ENCODE data around the gene PBX2.
"Not testable (repeated sequence)": the region's sequence is repeated elsewhere in the genome, so short reads cannot be mapped to it uniquely, and the experiment has no call there.

The PBX2 gene

GRCh38 chr6:32187009-32187709, 2.8 kb downstream of the PBX2 start:
- no peak for TF ChIP-seq GABPA (IDR thresholded peaks at IDR 0.05; ENCODE audit: low read depth)
- peak; percentile 79 for TF ChIP-seq SPI1 (IDR thresholded peaks at IDR 0.05; ENCODE audit: borderline replicate concordance, low read depth)
- Histone ChIP-seq H3K27ac (replicated peaks) (peak overlapping the region; percentile 43), H3K4me3 (replicated peaks; ENCODE audit: insufficient read depth, low read length) (no peak overlapping the region), H3K27me3 (ENCODE audit: insufficient read depth, poor library complexity, severe bottlenecking) (no peaks in the 10 kb centered on the region)
- no peak for DNase-seq (ENCODE audit: low read depth in 1 of 2, low spot score in 1 of 2)

GRCh38 chr6:32186151-32186840, 3.7 kb downstream of the PBX2 start:
- not testable (repeated sequence) for H3K27me3 ChIP-seq (ENCODE audit: insufficient read depth, poor library complexity, severe bottlenecking); H3K4me3 ChIP-seq (replicated peaks; ENCODE audit: insufficient read depth, low read length); DNase-seq (ENCODE audit: low read depth in 1 of 2, low spot score in 1 of 2)
- peak overlapping the region; percentile 43 for H3K27ac ChIP-seq (replicated peaks)

- not testable (repeated sequence) for H3K27ac ChIP-seq (replicated peaks); H3K27me3 ChIP-seq (ENCODE audit: insufficient read depth, poor library complexity, severe bottlenecking); H3K4me3 ChIP-seq (replicated peaks; ENCODE audit: insufficient read depth, low read length); DNase-seq (ENCODE audit: low read depth in 1 of 2, low spot score in 1 of 2)
Measured at GRCh38 chr6:32185681-32186131, 4.3 kb downstream of the PBX2 start.

- no peak for TF ChIP-seq SPI1 (IDR thresholded peaks at IDR 0.05; ENCODE audit: borderline replicate concordance, low read depth)
- TF ChIP-seq REST (IDR thresholded peaks at IDR 0.05; ENCODE audit: insufficient replicate concordance, low read depth): no peak
- TF ChIP-seq POLR2AphosphoS5 (IDR thresholded peaks at IDR 0.05; ENCODE audit: low read depth): no peak
- no peak for TF ChIP-seq GABPA (IDR thresholded peaks at IDR 0.05; ENCODE audit: low read depth)
- TF ChIP-seq CTCF (IDR thresholded peaks at IDR 0.05; ENCODE audit: insufficient read depth, low read length): no peak
- no peak for DNase-seq (ENCODE audit: low read depth in 1 of 2, low spot score in 1 of 2)
- no peak within 1 kb of the TSS for H3K27ac ChIP-seq (replicated peaks)
Measured at GRCh38 chr6:32184084-32184640, 5.8 kb downstream of the PBX2 start, which contains the start of gene AGER. Gene AGER, minus strand, starts transcription at chr6:32184253. Its CDS starts 31 bp downstream, at chr6:32184222.

GRCh38 chr6:32183483-32184083, 6.4 kb downstream of the PBX2 start:
- no peaks in the 10 kb centered on the region for H3K27me3 ChIP-seq (ENCODE audit: insufficient read depth, poor library complexity, severe bottlenecking)
- H3K27ac ChIP-seq (replicated peaks): no peak overlapping the region
- no peak for DNase-seq (ENCODE audit: low read depth in 1 of 2, low spot score in 1 of 2)
- TF ChIP-seq CTCF (IDR thresholded peaks at IDR 0.05; ENCODE audit: insufficient read depth, low read length) (no peak), SPI1 (IDR thresholded peaks at IDR 0.05; ENCODE audit: borderline replicate concordance, low read depth) (no peak), REST (IDR thresholded peaks at IDR 0.05; ENCODE audit: insufficient replicate concordance, low read depth) (no peak), POLR2AphosphoS5 (IDR thresholded peaks at IDR 0.05; ENCODE audit: low read depth) (no peak), GABPA (IDR thresholded peaks at IDR 0.05; ENCODE audit: low read depth) (no peak)
- H3K4me3 ChIP-seq (replicated peaks; ENCODE audit: insufficient read depth, low read length): no peak overlapping the region

More at GRCh38 chr6:32184084-32184640, 5.8 kb downstream of the PBX2 start, which contains the start of gene AGER:
- Histone ChIP-seq H3K27me3 (ENCODE audit: insufficient read depth, poor library complexity, severe bottlenecking) (no peaks in the 10 kb centered on the region), H3K4me3 (replicated peaks; ENCODE audit: insufficient read depth, low read length) (no peak within 1 kb of the TSS)
